Measurements from ENCODE around the gene OR2T6. TPM values are rescaled to one million over a fixed set of nuclear protein-coding genes. Genes with fewer than 3 reads are reported as not detected.
"Not testable (repeated sequence)": the region's sequence is repeated elsewhere in the genome, so short reads cannot be mapped to it uniquely, and the experiment has no call there.

Gene OR2T6, protein sequence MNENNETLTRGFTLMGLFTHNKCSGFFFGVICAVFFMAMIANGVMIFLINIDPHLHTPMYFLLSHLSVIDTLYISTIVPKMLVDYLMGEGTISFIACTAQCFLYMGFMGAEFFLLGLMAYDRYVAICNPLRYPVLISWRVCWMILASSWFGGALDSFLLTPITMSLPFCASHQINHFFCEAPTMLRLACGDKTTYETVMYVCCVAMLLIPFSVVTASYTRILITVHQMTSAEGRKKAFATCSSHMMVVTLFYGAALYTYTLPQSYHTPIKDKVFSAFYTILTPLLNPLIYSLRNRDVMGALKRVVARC
- total RNA-seq, result not detected
- long read RNA-seq, donor 1, result 0 reads
- long read RNA-seq, donor 2, result 0 reads

DNA sequence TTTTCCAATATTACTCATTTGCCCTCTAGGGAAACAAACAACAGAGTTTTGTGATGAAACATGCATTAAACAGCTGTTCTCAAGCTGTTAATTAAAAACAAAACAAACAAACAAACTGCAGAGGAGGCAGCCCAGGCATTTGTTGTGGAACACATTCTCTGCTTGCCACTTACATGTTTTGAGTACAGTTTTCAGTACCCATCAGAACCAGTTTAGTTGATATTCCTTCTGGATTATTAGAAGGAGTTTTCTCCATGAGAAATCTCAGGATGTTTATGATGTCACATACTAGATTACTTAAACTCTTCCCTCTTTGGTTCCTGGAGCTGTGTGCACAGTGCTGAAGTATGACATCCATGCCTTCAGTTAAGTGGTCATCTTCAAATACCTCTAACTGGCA lies at the start of gene OR2T6:
TSS of gene OR2T6 (plus strand) at position 301 of the 400 bp plus-strand sequence. CDS start 11,863 bp downstream, outside the sequence.
- intact Hi-C loops (cut with DNase I), result no loop called here
- no peak for DNase-seq (ENCODE audit: low spot score)

DNA sequence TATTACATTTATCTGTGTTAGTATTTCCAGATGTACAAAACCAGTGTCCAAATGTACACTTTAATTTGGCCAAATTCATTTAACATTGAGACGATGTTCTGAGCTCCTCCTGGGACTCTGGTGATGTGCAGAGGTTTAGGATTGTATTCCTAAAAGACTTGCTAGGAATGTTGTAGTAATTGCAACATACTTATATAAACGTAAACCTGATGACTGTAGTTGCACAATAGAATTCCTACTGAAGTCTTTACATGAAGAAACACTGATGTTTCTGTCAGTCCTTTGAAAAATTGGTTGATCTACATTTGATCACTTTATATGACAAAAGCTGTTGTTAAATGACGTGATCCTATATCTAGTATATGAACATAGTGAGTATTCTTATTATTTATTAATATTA lies 32.1 kb upstream of the OR2T6 start:
- intact Hi-C loops (cut with DNase I), result no loop called here
- DNase-seq (ENCODE audit: low spot score), result no peak

DNA sequence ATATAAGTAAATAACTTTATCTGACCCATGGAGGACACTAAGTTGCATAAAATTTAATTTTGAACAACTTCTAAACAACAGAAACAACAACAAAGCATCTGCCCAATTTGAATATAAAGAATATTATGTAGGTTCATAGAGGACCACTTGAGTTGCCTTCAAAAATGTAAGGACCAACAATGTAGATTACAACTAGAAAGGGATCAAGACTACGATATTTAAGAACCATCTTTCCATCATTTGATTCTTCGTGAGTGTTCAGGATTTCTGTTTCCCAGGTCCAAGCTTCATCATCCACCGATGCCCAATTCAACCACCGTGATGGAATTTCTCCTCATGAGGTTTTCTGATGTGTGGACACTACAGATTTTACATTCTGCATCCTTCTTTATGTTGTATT lies 27.1 kb upstream of the OR2T6 start, which contains the start of gene OR14C36:
TSS of gene OR14C36 (plus strand) at position 301 of the 400 bp plus-strand sequence. CDS start at position 301, 0 bp downstream.
- intact Hi-C loops (cut with DNase I), result no loop called here
- no peak for DNase-seq (ENCODE audit: low spot score)

DNA sequence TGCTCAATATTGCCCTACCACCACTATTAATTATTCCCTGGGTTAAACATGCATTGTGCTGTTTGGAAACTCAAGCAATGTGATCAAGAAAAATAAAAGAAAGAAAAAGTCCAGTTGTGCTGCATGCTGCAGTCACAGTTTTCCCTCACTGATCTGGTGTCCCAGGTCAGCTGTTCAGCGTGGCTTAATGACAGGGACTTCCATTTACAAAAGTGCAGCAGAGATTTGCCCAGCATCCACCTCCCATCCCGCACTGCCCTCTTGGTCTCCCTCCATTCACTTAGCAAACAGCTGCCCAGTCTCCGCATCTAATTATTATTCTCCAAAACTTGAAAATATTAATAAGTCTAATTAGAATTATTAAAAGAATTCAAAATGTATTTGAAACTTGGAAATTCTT lies 16.1 kb upstream of the OR2T6 start:
- intact Hi-C loops (cut with DNase I), result no loop called here
- no peak for DNase-seq (ENCODE audit: low spot score)

DNA sequence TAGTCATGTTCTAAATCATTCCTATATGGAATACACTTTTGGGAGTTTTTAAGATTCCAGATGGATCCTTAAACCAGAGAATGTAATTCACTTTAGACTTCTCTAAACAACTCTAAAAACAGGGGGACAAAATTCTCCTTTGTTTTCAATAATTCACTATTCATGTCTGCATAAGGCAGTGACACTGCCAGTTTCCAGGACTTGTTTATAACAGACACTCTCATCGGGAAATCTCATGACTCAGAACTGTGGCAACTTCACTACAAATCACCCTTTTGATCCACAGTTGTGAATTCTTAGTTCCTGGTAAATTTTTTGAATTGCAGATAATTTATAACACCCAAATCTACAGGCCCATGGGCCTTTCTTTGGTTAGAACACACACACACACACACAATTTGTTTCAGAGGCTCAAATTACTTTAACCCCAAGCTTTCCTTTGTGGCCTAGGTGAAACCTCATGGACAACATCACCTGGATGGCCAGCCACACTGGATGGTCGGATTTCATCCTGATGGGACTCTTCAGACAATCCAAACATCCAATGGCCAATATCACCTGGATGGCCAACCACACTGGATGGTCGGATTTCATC lies 14.3 kb upstream of the OR2T6 start, which contains the start of gene OR2T4:
TSS of gene OR2T4 (plus strand) at position 545 of the 595 bp plus-strand sequence. CDS start at position 545, 0 bp downstream.
- no peak for DNase-seq (ENCODE audit: low spot score)
- intact Hi-C loops (cut with DNase I), result no loop called here

DNA sequence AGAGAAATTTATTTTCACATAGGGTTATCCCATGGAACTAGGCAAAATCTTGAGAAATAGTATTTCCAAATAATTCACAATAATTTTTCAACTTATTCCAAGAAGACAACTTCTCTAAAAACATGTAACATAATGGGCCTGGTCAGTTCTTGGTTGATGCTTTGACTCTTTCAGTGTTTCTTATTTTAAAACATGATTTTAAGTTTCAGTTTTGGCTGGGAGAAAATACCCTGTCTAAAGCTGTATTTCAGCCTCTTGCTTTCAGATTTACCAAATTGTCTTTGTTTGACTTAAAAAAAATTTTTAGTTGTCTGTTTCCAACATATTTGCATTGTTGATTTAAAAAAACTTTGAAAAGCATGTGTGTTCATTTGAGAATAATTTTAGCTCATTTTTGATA lies 8.9 kb upstream of the OR2T6 start:
- intact Hi-C loops (cut with DNase I), result no loop called here
- no peak for DNase-seq (ENCODE audit: low spot score)

DNA sequence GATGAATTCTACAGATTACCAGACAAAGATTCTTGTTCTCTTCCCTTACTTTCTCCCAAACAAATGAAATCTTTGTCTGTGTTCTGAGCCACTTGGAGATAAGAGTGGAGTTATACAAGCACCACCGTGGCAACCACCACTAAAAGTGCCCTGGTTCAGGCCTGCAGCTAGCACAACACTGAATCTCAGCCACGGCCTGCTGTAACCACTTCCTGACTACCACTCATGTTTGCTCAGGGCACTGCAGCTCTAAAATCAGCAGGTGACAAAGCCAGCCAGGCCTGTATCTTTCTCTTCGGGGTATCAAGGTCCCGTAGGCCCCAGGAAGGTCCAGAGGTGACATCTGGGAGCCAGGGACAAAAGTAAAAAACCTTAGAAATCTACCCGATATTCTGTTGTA lies 3.2 kb upstream of the OR2T6 start:
- DNase-seq (ENCODE audit: low spot score), result no peak
- intact Hi-C loops (cut with DNase I), result no loop called here

DNA sequence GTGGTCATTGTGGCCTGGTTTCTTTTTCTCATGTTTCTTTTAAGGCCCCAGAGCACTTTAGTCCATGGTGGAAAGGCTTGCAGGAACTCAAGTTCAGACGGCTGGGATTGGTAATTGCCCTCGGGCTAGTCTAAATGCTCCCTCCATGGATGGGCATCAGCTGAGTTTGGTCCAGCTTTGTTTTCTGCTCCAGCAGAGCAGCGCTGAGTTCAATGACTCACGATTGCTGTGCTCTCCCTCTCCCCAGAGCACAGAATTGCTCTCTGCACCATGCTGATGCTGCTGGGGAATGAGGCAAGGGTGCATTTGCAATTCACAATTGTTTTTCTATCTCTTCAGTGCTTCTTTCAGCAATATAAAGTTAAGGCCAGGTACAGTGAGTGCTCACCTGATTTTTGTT lies 1.8 kb upstream of the OR2T6 start:
- DNase-seq (ENCODE audit: low spot score), result no peak
- intact Hi-C loops (cut with DNase I), result no loop called here

DNA sequence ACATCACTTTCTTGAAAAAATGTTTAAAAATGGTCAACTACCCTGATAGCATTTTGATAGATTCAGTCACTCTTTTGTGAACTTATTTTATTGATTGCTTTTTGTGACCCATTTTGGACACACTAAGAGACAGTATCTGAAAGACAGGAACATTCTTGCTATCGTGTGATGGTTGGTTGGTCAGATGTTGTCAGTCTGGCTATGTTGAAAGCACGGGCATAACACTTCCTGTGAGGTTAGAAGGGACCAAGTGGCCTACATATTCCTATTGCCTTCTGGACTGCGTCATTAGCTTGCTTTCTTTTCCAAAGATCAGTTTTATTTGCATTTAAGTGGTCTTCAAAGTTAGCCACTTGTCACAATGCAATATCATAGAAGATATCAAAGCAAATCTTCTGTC lies 1.4 kb downstream of the OR2T6 start:
- DNase-seq (ENCODE audit: low spot score), result no peak
- intact Hi-C loops (cut with DNase I), result no loop called here

DNA sequence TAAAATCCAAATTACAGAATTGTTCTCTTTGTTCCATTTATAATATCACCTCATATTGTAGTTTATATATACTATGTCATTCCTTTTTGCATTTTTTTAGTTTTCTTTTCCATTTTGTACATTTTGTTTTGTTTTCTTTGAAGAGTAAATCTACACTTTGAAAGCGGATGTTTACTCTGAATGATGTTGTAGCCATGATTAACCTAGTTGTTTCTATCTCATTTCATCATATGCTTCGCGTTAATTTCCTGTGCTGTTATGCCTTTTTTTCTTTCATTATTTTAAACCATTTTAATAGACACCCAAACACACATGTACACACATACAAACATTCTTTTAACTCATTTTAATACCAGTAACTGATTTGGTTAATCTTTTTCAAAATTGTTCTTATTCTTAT lies 5.3 kb downstream of the OR2T6 start:
- no peak for DNase-seq (ENCODE audit: low spot score)
- intact Hi-C loops (cut with DNase I), result no loop called here

DNA sequence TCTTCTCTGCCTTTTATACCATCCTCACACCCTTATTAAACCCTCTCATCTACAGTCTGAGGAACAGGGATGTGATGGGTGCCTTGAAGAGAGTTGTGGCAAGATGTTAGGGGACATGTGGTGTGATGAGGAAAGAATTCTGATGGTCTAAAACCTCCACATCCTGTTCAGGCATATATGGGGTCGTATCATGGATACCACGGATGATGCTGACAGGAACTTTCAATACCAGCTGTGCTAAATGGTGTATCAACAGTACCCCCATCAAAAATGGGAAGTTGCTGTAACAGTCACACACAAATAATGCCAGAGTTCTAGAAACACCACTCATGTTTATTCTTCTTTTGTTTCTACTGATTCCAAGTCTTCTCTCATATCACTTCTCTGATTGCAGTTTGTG lies 12.9 kb downstream of the OR2T6 start:
- intact Hi-C loops (cut with DNase I), result no loop called here
- DNase-seq (ENCODE audit: low spot score), result no peak

DNA sequence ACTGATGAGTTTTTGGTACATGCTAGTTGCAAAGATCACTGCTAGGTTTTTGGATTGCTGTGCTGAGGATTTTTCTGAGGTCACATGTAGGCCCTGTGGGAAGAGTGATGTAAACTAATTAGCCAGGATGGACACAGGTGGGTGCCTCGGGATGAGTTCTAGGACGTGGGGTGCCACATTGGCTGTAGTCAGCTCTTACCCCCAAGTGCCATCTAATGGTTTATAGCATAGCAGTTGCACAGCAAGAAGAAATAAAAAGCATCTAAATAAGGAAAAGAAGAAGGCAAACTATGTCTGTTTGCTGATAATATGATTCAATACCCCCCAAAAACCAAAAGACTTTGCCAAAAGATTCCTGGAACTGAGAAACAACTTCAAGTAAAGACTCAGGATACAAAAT lies 17.5 kb downstream of the OR2T6 start:
- DNase-seq (ENCODE audit: low spot score), result no peak
- intact Hi-C loops (cut with DNase I), result no loop called here

DNA sequence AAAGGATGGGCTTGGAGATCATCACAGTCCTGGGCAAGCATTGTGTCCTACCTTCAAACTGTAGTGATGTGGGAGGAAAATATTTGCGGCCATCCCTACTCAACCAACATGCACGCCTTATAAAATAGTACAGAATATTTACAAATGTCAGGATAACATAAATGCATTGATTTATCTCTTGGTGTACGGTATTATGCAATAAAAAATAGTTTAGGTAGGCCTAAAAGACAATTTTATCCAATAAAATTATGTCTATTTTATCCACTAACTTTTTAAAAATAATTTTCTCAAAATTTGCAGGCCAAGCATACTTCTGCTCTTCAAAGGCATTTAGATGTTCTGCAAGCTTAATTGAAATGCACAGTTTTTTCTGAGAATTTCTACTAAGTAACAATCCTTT lies 27.2 kb downstream of the OR2T6 start, which contains the start of gene OR2T1:
TSS of gene OR2T1 (plus strand) at position 301 of the 400 bp plus-strand sequence. CDS start 3,100 bp downstream, outside the sequence.
- no peak for DNase-seq (ENCODE audit: low spot score)
- intact Hi-C loops (cut with DNase I), result no loop called here

DNA sequence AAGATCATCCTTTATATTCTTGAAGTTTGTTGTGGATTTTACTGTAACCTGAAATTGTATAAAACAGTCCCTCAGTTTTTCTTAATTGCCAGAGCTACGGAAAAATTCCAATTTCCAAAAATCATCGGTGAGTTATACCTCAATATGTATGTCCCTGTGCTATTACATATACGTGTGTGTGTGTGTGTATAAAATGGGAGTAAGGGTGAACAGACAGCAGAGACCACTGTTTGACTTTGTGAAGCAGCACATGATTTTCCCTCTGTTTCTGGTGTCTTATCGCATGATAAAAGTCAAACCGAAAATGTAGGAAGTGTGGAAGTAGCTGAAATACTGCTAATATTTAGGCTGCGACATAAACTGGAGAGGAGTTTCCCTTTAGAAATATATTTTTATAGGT lies 28.5 kb downstream of the OR2T6 start:
- no peak for DNase-seq (ENCODE audit: low spot score)
- intact Hi-C loops (cut with DNase I), result no loop called here

DNA sequence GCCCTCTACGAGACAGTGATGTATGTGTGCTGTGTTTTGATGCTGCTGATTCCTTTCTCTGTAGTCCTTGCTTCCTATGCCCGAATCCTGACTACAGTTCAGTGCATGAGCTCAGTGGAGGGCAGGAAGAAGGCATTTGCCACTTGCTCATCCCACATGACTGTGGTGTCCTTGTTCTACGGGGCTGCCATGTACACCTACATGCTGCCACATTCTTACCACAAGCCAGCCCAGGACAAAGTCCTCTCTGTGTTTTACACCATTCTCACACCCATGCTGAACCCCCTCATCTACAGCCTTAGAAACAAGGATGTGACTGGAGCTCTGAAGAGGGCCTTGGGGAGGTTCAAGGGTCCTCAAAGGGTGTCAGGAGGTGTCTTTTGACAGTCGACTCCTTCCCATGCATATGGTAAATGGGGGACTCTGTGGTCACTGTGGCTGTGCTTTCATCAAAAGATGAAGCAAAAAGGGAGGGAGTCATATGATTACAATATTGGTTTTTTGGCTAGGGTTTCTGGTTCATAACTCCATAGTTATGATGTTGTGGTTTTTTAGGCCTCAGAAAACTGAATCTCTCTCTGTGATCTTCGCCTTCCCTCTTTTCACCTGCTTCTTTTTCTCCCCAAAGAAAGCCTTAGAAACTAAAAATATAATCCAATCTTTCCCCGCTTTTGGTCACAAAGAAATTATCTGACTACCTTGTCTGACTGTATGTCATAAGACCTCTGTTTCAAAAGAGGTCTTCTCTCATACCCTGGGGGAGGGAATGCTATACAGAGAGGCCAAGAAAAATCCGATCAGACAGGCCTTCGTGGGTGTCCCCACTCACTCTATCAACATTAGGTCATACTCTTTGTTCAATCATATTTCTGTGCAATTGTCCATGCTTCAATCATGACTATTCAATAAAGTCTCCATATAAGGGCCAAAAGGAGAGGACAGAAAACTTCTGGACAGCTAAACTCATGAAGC lies 31.5 kb downstream of the OR2T6 start:
- intact Hi-C loops (cut with DNase I), result loop anchor here in 1 of 2 donors (5.0 kb wide), 1 partner anchor 370 kb away; no protein-coding TSS in a partner anchor
- no peak for DNase-seq (ENCODE audit: low spot score)

DNA sequence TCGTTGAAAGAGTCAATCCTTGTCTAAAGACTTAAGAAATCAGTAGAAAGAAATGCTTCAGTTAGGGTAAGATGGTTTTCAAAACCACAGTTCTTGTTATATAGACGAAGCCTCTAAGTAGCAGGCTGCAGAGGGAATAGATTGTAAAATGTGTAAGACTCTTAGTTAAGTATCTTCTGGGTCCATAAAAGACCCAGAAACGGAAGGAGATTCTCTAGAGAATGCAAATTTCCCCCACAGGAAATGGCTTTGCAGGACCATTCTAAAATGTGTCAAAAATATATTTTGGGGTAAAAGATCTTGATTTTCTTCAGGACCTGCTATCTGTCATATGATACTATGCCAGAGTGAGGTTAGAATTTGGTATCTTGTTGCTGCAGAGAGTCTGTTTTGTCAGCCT lies 40.7 kb downstream of the OR2T6 start:
- no peak for DNase-seq (ENCODE audit: low spot score)
- intact Hi-C loops (cut with DNase I), result no loop called here

DNA sequence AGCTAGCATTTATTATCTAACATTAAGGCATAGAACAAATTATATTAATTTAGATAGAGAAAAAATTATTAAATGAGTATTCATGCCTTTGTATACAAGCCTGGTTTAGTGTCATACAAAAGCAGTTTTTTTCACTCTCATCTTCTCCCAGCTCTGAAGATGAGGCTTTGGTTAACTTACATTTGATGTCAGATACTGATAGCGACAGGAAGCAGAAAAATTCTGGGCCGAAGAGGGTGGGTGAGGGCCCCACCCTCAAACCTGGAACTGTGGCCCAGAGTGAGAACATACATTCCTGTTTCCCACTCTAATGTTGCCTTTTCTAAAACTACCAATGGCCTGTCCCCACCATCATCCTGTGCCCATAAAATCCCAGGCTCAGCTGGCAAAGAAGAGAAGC lies 42.3 kb downstream of the OR2T6 start:
- no peak for DNase-seq (ENCODE audit: low spot score)
- intact Hi-C loops (cut with DNase I), result no loop called here

DNA sequence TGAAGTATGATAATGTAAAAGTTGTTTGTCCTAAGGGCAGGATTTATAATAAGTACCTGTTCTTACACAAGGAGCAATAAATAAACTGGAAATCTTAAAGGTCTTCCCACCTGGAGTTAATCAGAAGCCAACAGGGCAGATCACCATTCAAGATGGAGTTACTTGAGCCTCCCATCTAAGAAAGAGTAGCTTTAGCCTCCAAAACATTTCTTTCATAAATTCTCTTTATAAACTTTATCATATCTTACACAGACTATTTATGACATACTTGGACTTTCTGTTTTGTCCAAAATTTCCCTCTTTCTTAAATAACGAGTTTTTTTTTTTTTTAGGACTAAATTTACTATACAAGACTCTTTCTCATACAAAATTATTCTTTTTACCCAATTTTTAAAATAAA lies 45.8 kb downstream of the OR2T6 start:
- no peak for DNase-seq (ENCODE audit: low spot score)
- intact Hi-C loops (cut with DNase I), result no loop called here

DNA sequence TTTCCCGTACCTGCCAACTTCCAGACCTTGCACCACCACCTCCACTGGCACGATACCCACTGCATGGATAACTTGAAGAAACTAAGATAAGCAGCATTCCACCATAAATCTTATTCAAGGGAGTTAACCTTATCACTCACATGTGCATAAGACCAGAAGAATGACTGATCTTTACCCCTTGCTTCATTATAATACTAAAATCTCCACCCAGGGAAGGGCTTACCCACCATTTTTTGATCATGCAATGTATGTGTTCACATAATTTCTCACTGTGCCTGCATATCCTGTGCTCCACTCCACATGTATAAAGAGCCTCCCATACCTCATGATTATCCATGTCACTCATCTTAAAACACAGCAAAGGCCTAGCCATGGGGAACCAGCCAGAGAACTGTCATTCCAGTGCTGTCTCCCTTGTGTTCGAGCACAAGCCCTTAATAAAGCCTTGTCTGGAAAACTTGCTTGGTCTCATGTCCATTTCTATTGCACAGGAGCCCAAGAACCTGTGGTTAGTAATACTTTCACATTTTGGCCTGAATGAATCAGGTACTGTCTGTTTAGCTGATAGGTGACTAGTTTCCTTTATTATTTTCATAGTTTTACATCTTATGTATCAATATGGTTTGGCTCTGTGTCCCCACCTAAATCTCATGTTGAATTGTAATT lies 52.1 kb downstream of the OR2T6 start:
- DNase-seq (ENCODE audit: low spot score); intact Hi-C loops (cut with DNase I): not testable (repeated sequence)

Measured in posterior vena cava (tissue), 2 donors.